Measurements from ENCODE around the gene HSD11B2.

DNA sequence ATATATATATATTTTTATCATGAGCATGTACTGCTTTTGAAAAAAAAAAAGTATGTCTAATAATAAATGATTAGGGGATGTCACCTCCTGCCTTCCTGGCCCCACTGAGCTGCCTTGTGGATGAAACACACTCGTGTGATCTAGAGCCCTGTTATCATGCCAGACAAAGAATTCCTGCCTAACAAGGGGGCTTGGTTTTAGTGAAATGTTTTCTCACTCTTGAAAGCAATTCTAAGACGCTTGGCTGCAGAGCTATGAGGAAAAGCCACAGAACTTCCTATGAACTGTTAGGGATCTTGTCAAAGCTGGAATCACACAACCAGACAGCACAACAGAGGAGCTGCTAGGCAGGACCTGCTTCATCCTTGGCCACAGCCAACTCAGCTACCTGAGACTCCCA lies 18.6 kb upstream of the HSD11B2 start:
- TF ChIP-seq, protein P1, sequence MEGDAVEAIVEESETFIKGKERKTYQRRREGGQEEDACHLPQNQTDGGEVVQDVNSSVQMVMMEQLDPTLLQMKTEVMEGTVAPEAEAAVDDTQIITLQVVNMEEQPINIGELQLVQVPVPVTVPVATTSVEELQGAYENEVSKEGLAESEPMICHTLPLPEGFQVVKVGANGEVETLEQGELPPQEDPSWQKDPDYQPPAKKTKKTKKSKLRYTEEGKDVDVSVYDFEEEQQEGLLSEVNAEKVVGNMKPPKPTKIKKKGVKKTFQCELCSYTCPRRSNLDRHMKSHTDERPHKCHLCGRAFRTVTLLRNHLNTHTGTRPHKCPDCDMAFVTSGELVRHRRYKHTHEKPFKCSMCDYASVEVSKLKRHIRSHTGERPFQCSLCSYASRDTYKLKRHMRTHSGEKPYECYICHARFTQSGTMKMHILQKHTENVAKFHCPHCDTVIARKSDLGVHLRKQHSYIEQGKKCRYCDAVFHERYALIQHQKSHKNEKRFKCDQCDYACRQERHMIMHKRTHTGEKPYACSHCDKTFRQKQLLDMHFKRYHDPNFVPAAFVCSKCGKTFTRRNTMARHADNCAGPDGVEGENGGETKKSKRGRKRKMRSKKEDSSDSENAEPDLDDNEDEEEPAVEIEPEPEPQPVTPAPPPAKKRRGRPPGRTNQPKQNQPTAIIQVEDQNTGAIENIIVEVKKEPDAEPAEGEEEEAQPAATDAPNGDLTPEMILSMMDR (IDR thresholded peaks at IDR 0.05), result no peak
- TF ChIP-seq POLR2A (IDR thresholded peaks at IDR 0.05), result no peak
